Heart left ventricle (tissue), 16 donors: ENCODE measurements around the gene TOPORS. TPM values are rescaled to one million over a fixed set of nuclear protein-coding genes. Genes with fewer than 3 reads are reported as not detected.

Source experiments
- ATAC-seq, 4 donors: fragments of 200-7000 bp; cut with Tn5 transposase; one replicate each; pipeline ENCODE4 v1.9.1; 2020 to 2022; ENCODE audit warnings: moderate library complexity in 4 of 4, mild to moderate bottlenecking in 3 of 4, moderate number of reproducible peaks in 1 of 4
- DNase-seq, 5 donors: peaks; one replicate each; pipeline ENCODE4 v3.0.0-alpha.2; 2020
- H3K27ac ChIP-seq, 12 donors: fragments of 200-600 bp; sonication (generic) in 4 of 12; one replicate each; pipeline versions ENCODE4 v1.5.0 to v1.8.0; 2016 to 2022; ENCODE audit warnings: mild to moderate bottlenecking in 2 of 12
- H3K27me3 ChIP-seq, 9 donors: fragments of 200-600 bp; sonication (generic) in 2 of 9; one replicate each; pipeline versions ENCODE4 v1.5.1 to v1.8.0; 2016 to 2022; ENCODE audit warnings: mild to moderate bottlenecking in 3 of 9
- H3K36me3 ChIP-seq, 9 donors: fragments of 200-600 bp; sonication (generic) in 2 of 9; one replicate each; pipeline versions ENCODE4 v1.5.0 to v1.8.0; 2018 to 2022; ENCODE audit warnings: mild to moderate bottlenecking in 2 of 9
- H3K4me1 ChIP-seq, 12 donors: fragments of 200-600 bp; sonication (generic) in 4 of 12; one replicate each; pipeline versions ENCODE4 v1.5.0 to v1.8.0; 2016 to 2022; ENCODE audit warnings: mild to moderate bottlenecking in 3 of 12
- H3K4me3 ChIP-seq, 12 donors: fragments of 200-600 bp; sonication (generic) in 4 of 12; one replicate each; pipeline versions ENCODE4 v1.5.0 to v1.8.0; 2017 to 2022; ENCODE audit warnings: mild to moderate bottlenecking in 9 of 12, moderate library complexity in 4 of 12
- H3K9me3 ChIP-seq, 12 donors: fragments of 200-600 bp; sonication (generic) in 4 of 12; one replicate each; pipeline versions ENCODE4 v1.5.0 to v1.8.0; 2016 to 2022; ENCODE audit warnings: mild to moderate bottlenecking in 1 of 12
- POLR2A ChIP-seq, 2 donors: fragments of 450-650 bp; IDR thresholded peaks; one replicate each; pipeline ENCODE4 v1.6.1; 2017; ENCODE audit warnings: antibody characterized with exemption in 2 of 2, mild to moderate bottlenecking in 2 of 2, moderate library complexity in 2 of 2
- WGBS, 4 donors: extraction: QIAGEN DNeasy Blood & Tissue Kit in 2 of 4; methylation state at CpG; one replicate each; pipeline versions ENCODE4 v1.1.5 to v1.1.7; 2013 to 2018; 5-methylcytosine and 5-hydroxymethylcytosine counted together
- intact Hi-C, 10 donors: fragments of 100-400 bp; cut with DNase I; formaldehyde crosslinking; loops; one replicate each; pipeline versions ENCODE4 v1.11.1 to v1.14.2; 2022
- polyA plus RNA-seq, 2 donors: library from polyadenylated mRNA; stranded (reverse); fragments of 200-250 nt; gene quantifications; one replicate each; pipeline ENCODE4 v1.2.3, GENCODE V29; 2013
- total RNA-seq, 9 donors: library from RNA; depleted of rRNA in 2 of 9; stranded (reverse); fragments of >200 nt in 2 of 9; fragmentation: NEBNext Ultra II Directional in 3 of 9; extraction: Animal tissue kit (Norgen Biotek cat#: 25700) in 3 of 9; gene quantifications; one replicate each; pipeline versions ENCODE4 v1.1.0 to v1.2.4, GENCODE V29; 2016 to 2023
- TF ChIP-seq, protein P1 (sequence below), 12 donors: fragments of 200-600 bp; sonication (generic) in 4 of 12; IDR thresholded peaks; one replicate each; pipeline versions ENCODE4 v1.5.0 to v1.8.0; 2018 to 2022; ENCODE audit warnings: antibody characterized with exemption in 12 of 12, mild to moderate bottlenecking in 5 of 12
- donor health status: ischemic (EF 13 %, LVEDD 7.1; RV severe dilation, severe dysfunction).
- donor health status: healthy with polysubstance abuse.
- donor health status: DM: no; HTN: yes; CAD: no.
- donor health status: DM: no; HTN: no; CAD: no.
- donor health status: ischemic (EF 25% LVEDD 6.9; RV normal size, moderate dysfunction).
- donor health status: ischemic (EF 25% LVEDD 5.7; RV mildly dilated, moderate dysfunction).
- donor health status: healthy.
- donor health status: DM: yes; HTN: yes; CAD: no.
- donor health status: ischemic (EF 35%, LVEDD 5.7; RV mildly dilated, moderate dysfunction).
- donor health status: nonischemic (EF 11% LVEDD 7.7; RV severe dilation, severe dysfunction).
- donor health status: DM: yes; HTN: yes; CAD: no.
- donor health status: PGD.
- donor health status: ischemic (EF 29% LVEDD 5.4; RV normal size, mild dysfunction).
- donor health status: nonischemic (EF 23%, LVEDD 6.1; RV moderate dilation, normal function).

Gene TOPORS
- total and polyA plus RNA-seq, 11 donors, result 4.1 to 11.1 (median 9.4) TPM

DNA sequence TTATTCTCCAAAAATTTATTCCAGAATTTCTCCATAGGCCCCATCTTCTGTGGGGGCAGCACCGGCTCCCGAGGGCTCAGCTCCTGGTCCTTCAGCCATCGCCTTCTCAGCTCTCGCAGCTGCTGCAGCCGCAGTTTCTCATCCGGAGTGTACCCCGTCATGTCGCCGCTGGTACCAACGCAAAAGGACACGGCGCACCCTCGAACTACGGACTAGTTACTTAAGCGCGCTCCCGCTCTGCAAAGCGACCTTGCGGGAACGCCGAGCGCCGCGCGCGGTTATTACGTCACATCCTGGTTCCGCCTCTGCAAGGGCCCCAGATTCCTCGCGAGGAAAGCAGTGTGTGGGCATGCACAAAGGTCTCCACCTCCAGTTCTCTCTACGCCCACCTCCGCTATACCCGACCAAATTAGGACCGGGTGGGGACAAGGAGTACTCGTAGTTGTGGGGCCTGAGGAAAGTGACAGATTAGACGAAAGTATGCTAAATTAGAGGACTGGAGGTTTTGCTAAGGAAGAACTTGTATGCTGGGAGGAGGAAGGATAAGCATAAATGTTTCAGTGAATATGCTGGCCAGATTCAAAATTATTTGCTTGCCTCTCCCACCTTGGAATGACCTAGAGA lies 20.6 kb upstream of the TOPORS start, which contains the start of gene NDUFB6:
NDUFB6 (minus strand) TSS at position 260 of the 624 bp plus-strand sequence; CDS start at position 161, 99 bp downstream.
- no peaks in the 10 kb centered on the region for H3K27me3 ChIP-seq
- peak; percentile 94 to 97 (median 96) for DNase-seq
- H3K9me3 ChIP-seq, result no peaks in the 10 kb centered on the region
- intact Hi-C loops, result loop anchor here in 6 of 10 donors (1.0 to 10.0 kb wide), 9 partner anchors 20 to 189 kb away; partner anchors contain the start of genes ACO1 (in 3 of the 6), RIGI (in 3 of the 6), SMIM27 (in 3 of the 6) and TOPORS (in 3 of the 6)
- peaks cover 0 to 25% (median 10%) of the 10 kb centered on the region in 9 donors for H3K36me3 ChIP-seq
- WGBS, 4 donors, result 0% methylated on average over 32 to 36 of the region's 36 CpGs
- H3K27ac ChIP-seq, result peak within 1 kb of the TSS; percentile 79 to 98 (median 92)
- H3K4me3 ChIP-seq, result peak within 1 kb of the TSS; percentile 71 to 96 (median 80)
- TF ChIP-seq, protein P1, sequence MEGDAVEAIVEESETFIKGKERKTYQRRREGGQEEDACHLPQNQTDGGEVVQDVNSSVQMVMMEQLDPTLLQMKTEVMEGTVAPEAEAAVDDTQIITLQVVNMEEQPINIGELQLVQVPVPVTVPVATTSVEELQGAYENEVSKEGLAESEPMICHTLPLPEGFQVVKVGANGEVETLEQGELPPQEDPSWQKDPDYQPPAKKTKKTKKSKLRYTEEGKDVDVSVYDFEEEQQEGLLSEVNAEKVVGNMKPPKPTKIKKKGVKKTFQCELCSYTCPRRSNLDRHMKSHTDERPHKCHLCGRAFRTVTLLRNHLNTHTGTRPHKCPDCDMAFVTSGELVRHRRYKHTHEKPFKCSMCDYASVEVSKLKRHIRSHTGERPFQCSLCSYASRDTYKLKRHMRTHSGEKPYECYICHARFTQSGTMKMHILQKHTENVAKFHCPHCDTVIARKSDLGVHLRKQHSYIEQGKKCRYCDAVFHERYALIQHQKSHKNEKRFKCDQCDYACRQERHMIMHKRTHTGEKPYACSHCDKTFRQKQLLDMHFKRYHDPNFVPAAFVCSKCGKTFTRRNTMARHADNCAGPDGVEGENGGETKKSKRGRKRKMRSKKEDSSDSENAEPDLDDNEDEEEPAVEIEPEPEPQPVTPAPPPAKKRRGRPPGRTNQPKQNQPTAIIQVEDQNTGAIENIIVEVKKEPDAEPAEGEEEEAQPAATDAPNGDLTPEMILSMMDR (IDR thresholded peaks at IDR 0.05), result no peak
- peak in 1 of 2 donors; percentile 75 for TF ChIP-seq POLR2A (IDR thresholded peaks at IDR 0.05)
- H3K4me1 ChIP-seq, result peaks cover 0 to 35% (median 21%) of the 10 kb centered on the region in 12 donors
- ATAC-seq, result peak; percentile 96 to 99 (median 99)

DNA sequence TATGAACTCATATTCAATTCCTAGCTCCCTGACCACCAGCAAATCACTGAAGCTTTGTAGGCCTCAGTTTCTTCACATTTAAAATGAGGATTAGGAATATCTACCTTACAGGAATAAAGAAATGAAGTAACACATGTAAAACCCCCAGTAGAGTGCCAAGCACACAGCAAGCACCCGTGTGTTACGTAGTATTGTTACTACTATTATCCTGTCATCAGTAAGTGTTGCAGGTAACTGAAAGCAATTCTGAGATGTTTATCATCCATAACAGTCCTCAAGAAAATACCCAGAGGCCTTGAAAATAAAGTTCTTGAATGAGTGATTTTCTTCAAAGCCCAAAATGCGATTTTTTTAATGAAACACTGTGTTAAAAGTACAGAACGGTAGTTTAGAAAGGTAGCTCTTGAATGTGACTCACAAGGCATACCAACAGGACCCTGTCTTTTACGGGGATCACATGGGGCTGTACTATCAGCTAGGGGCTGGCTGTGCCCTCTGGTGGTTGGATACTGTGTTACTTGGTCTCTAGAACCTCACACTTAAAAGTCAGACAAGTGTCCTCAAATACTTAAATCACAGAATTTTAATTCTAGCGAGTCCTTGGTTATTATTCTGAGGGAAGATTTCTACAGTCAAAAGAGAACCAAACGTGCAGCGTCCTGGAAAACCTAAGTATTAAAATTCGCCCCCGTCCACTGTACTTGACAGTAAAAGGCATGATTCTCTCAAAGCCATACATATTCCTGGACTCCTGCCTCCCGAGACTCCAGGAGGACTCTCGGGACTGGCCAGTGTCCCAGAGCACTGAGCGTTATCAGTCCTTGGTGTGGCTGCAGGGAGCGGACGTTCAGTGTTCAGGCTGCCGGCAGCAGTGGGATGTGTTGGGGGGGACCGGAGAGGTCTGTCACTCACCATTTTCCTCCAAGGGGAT lies 19.8 kb upstream of the TOPORS start:
- 1 to 2% (median 1%) methylated on average over 17 of the region's 17 CpGs for WGBS, 4 donors
- Histone ChIP-seq H3K27me3 (no peaks in the 10 kb centered on the region), H3K27ac (peak overlapping the region; percentile 79 to 98 (median 92)), H3K36me3 (peaks cover 0 to 32% (median 17%) of the 10 kb centered on the region in 9 donors), H3K4me1 (peaks cover 0 to 35% (median 21%) of the 10 kb centered on the region in 12 donors), H3K9me3 (no peaks in the 10 kb centered on the region), H3K4me3 (peak overlapping the region; percentile 71 to 96 (median 80))
- intact Hi-C loops, result loop anchor here in 5 of 10 donors (1.0 to 10.0 kb wide), 8 partner anchors 19 to 188 kb away; partner anchors contain the start of genes RIGI (in 3 of the 5), ACO1 (in 2 of the 5), SMIM27 (in 2 of the 5) and TOPORS (in 2 of the 5)
- DNase-seq (peak in 4 of 5 donors; percentile 46 to 79 (median 58)), ATAC-seq (peak; percentile 83 to 89 (median 86))
- TF ChIP-seq, protein P1 (IDR thresholded peaks at IDR 0.05), result peak; percentile 13 to 66 (median 49)
- TF ChIP-seq POLR2A (IDR thresholded peaks at IDR 0.05), result no peak

DNA sequence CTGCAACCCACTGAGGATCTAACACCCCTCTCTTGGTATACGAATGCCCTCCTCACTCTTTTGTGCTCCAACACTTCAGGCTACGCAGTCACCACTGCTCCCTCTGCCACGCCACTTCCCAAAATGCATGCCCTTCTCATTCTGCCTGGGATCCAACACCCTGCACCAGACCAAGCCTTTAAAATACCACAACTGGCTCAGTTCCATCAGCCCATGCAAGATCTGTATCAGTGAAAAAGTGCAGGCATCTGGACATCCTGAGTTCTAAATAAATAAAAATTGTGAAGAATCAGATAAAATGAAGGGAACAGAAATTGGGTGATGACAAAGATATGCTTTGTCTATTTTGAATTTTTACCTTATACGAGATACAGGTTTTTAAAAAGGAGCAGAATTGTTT lies 17.9 kb upstream of the TOPORS start:
- peaks cover 0 to 52% (median 37%) of the 10 kb centered on the region in 9 donors for H3K36me3 ChIP-seq
- TF ChIP-seq, protein P1 (IDR thresholded peaks at IDR 0.05), result no peak
- TF ChIP-seq POLR2A (IDR thresholded peaks at IDR 0.05), result no peak
- intact Hi-C loops, result loop anchor here in 2 of 10 donors (5.0 to 10.0 kb wide), 3 partner anchors 45 to 138 kb away; partner anchors contain the start of gene RIGI (in 1 of the 2)
- H3K4me3 ChIP-seq, result no peak overlapping the region
- no peaks in the 10 kb centered on the region for H3K9me3 ChIP-seq
- no peak overlapping the region for H3K27ac ChIP-seq
- WGBS, 4 donors, result 68 to 83% (median 80%) methylated on average over 4 of the region's 4 CpGs
- no peak for DNase-seq
- no peak for ATAC-seq
- no peaks in the 10 kb centered on the region for H3K27me3 ChIP-seq
- peaks cover 0 to 35% (median 21%) of the 10 kb centered on the region in 12 donors for H3K4me1 ChIP-seq
